DND-41 (cell line): ENCODE measurements around the gene IPO8.
"Not testable (repeated sequence)": the region's sequence is repeated elsewhere in the genome, so short reads cannot be mapped to it uniquely, and the experiment has no call there.

Source experiments
- ATAC-seq: fragments of 200-7000 bp; cut with Tn5 transposase; 3 replicates; pipeline ENCODE4 v1.9.1; 2021; ENCODE audit warnings: low read depth; ENCODE audit not compliant: insufficient read depth
- DNase-seq: peaks from one replicate; pipeline ENCODE4 v3.0.0-alpha.2; 2020
- H2AFZ ChIP-seq: 2 replicates; pipeline ENCODE4 v1.6.0; 2012; ENCODE audit warnings: low read depth, low read length
- H3K27ac ChIP-seq: 2 replicates; pipeline ENCODE4 v1.5.1; 2012; ENCODE audit warnings: low read length, inconsistent platforms
- H3K27me3 ChIP-seq: fragments of 200-600 bp; sonication (generic); 2 replicates; pipeline ENCODE4 v1.6.0; 2012; ENCODE audit warnings: low read length, mild to moderate bottlenecking, inconsistent platforms; ENCODE audit not compliant: insufficient read depth, poor library complexity
- H3K36me3 ChIP-seq: 2 replicates; pipeline ENCODE4 v1.5.1; 2012; ENCODE audit warnings: low read length, inconsistent platforms; ENCODE audit not compliant: insufficient read depth
- H3K4me1 ChIP-seq: 2 replicates; pipeline ENCODE4 v1.5.1; 2012; ENCODE audit warnings: mild to moderate bottlenecking, low read length; ENCODE audit not compliant: insufficient read depth
- H3K4me2 ChIP-seq: 2 replicates; pipeline ENCODE4 v1.6.0; 2012; ENCODE audit warnings: mild to moderate bottlenecking, moderate library complexity, low read length, inconsistent platforms; ENCODE audit not compliant: insufficient read depth
- H3K4me3 ChIP-seq, 2 experiments: fragments of 200-600 bp in 1 of 2; shearing (Covaris generic) in 1 of 2; 2 replicates each; pipeline ENCODE4 v1.5.1; 2012 to 2016; ENCODE audit warnings: inconsistent platforms in 2 of 2, low read length in 2 of 2, mild to moderate bottlenecking in 2 of 2, low read depth in 1 of 2, moderate library complexity in 1 of 2
- H3K79me2 ChIP-seq: 2 replicates; pipeline ENCODE4 v1.6.0; 2012; ENCODE audit warnings: low read length, inconsistent platforms; ENCODE audit not compliant: insufficient read depth
- H3K9ac ChIP-seq: 2 replicates; pipeline ENCODE4 v1.6.0; 2012; ENCODE audit warnings: low read depth, mild to moderate bottlenecking, inconsistent platforms, low read length, moderate library complexity
- H3K9me3 ChIP-seq: 2 replicates; pipeline ENCODE4 v1.5.1; 2012; ENCODE audit warnings: low read length, moderate library complexity, mild to moderate bottlenecking, inconsistent platforms; ENCODE audit not compliant: insufficient read depth, severe bottlenecking
- H4K20me1 ChIP-seq: 2 replicates; pipeline ENCODE4 v1.6.0; 2012; ENCODE audit warnings: low read length; ENCODE audit not compliant: insufficient read depth
- EZH2 ChIP-seq: IDR thresholded peaks from 3 replicates; pipeline ENCODE4 v1.6.1; 2012; ENCODE audit warnings: borderline replicate concordance, low read depth, mild to moderate bottlenecking, moderate library complexity, low read length, inconsistent platforms; ENCODE audit not compliant: severe bottlenecking
- TF ChIP-seq, protein P1 (sequence below): IDR thresholded peaks from 2 replicates; pipeline ENCODE4 v1.5.1; 2012; ENCODE audit warnings: borderline replicate concordance, low read length, moderate library complexity, mild to moderate bottlenecking; ENCODE audit not compliant: poor library complexity, severe bottlenecking; ENCODE audit errors: extremely low read depth

Gene IPO8

DNA sequence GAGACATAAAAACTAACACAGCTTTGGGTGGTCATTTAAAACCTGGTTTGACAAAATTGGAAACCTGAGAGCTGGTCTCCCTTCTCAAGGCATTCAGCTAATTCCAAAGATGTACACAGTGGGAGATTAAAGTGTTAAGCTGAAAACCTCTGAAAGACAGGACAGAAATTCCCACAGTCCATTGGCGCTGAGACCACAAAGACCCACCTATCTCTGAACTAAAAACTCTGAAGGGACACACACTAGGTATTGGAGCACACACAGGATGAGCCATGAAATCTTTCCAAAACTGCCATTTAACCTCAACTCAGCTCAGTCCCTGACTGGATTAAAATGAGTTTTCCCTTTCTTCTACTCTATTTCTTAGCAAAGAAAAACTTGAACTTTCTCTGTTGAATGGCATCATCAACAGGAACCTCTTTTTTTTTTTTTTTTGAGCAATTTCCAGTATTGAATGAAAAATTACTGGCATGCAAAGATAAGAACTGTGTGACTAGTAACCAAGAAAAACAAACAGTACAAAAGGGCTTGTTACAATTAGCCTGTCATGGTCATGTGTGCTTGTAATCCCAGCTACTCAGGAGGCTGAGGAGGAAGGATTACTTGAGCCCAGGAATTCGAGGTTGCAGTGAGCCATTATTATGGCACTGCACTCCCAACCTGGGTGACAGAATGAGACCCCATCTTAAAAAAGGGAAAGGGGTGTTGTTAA lies 82.4 kb downstream of the IPO8 start:
- no peaks in the 10 kb centered on the region for H3K4me1 ChIP-seq
- TF ChIP-seq, protein P1, sequence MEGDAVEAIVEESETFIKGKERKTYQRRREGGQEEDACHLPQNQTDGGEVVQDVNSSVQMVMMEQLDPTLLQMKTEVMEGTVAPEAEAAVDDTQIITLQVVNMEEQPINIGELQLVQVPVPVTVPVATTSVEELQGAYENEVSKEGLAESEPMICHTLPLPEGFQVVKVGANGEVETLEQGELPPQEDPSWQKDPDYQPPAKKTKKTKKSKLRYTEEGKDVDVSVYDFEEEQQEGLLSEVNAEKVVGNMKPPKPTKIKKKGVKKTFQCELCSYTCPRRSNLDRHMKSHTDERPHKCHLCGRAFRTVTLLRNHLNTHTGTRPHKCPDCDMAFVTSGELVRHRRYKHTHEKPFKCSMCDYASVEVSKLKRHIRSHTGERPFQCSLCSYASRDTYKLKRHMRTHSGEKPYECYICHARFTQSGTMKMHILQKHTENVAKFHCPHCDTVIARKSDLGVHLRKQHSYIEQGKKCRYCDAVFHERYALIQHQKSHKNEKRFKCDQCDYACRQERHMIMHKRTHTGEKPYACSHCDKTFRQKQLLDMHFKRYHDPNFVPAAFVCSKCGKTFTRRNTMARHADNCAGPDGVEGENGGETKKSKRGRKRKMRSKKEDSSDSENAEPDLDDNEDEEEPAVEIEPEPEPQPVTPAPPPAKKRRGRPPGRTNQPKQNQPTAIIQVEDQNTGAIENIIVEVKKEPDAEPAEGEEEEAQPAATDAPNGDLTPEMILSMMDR, result no peak
- no peak for TF ChIP-seq EZH2
- H2AFZ ChIP-seq, result no peak overlapping the region
- H3K36me3 ChIP-seq, result no peaks in the 10 kb centered on the region
- no peak for ATAC-seq
- H3K9me3 ChIP-seq, result no peaks in the 10 kb centered on the region
- no peak for DNase-seq
- H3K27me3 ChIP-seq, result no peaks in the 10 kb centered on the region
- H3K27ac ChIP-seq, result no peak overlapping the region
- no peak overlapping the region for H3K4me2 ChIP-seq
- no peak overlapping the region for H3K4me3 ChIP-seq
- H4K20me1 ChIP-seq, result no peaks in the 10 kb centered on the region
- H3K79me2 ChIP-seq, result no peaks in the 10 kb centered on the region
- no peak overlapping the region for H3K9ac ChIP-seq

DNA sequence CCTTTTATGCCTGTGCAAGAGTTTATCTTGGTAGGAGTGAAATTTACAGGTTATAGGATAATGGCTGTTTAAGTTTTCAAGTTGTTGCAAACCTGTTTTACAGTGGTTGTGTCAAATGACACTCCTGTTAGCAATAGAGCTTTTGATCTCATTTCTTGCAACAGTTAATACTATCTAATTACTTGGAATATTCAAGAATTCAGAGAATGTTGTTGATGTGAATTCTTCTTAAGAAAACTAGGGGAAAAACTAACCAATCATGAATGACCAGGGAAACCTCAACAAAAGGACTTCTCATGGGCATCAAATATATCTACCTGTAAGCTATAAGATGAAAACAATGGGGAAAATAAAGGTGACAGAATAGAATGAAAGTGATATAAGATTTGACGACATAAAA lies 85.0 kb downstream of the IPO8 start:
- no peaks in the 10 kb centered on the region for H4K20me1 ChIP-seq
- H3K27ac ChIP-seq, result no peak overlapping the region
- no peak for TF ChIP-seq EZH2
- TF ChIP-seq, protein P1, result no peak
- no peak overlapping the region for H2AFZ ChIP-seq
- H3K4me1 ChIP-seq, result no peaks in the 10 kb centered on the region
- no peaks in the 10 kb centered on the region for H3K27me3 ChIP-seq
- H3K9ac ChIP-seq, result no peak overlapping the region
- ATAC-seq (no peak), DNase-seq (no peak)
- H3K9me3 ChIP-seq, result no peaks in the 10 kb centered on the region
- H3K4me2 ChIP-seq, result no peak overlapping the region
- H3K79me2 ChIP-seq, result no peaks in the 10 kb centered on the region
- H3K36me3 ChIP-seq, result no peaks in the 10 kb centered on the region
- no peak overlapping the region for H3K4me3 ChIP-seq

DNA sequence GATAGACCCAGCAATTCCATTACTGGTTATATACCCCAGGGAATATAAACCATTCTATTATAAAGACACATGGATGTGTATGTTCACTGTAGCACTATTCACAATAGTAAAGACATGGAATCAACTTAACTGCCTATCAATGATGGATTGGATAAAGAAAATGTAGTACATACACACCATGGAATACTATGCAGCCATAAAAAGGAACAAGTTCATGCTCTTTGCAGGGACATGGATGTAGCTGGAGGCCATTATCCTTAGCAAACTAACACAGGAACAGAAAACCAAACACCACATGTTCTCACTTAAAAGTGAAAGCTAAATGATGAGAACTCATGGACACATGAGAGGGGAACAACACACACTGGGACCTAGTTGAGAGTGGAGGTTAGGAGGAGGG lies 85.8 kb downstream of the IPO8 start:
- H3K36me3 ChIP-seq, H3K79me2 ChIP-seq, H3K4me3 ChIP-seq, H3K4me1 ChIP-seq, H3K27ac ChIP-seq, H4K20me1 ChIP-seq, H3K9ac ChIP-seq, H3K9me3 ChIP-seq, DNase-seq, H3K4me2 ChIP-seq, H3K27me3 ChIP-seq, H2AFZ ChIP-seq, ATAC-seq: not testable (repeated sequence)

DNA sequence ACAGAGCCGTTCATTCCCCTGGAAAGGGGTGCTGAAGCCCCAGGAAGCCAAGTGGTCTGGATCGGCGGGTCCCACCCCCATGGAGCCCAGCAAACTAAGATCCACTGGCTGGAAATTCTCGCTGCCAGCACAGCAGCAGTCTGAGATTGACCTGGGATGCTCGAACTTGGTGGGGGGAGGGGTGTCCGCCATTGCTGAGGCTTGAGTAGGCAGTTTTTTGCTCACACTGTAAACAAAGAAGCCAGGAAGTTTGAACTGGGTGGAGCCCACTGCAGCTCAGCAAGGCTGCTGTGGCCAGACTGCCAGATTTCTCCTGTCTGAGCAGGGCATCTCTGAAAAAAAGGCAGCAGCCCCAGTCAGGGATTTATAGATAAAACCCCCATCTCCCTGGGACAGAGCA lies 91.4 kb downstream of the IPO8 start:
- H3K27ac ChIP-seq, H3K4me2 ChIP-seq, H2AFZ ChIP-seq, H3K9ac ChIP-seq, H3K4me3 ChIP-seq, H3K4me1 ChIP-seq, H4K20me1 ChIP-seq, H3K79me2 ChIP-seq, H3K9me3 ChIP-seq, DNase-seq, H3K36me3 ChIP-seq, H3K27me3 ChIP-seq, ATAC-seq: not testable (repeated sequence)
